Activated CD4-positive, alpha-beta T cell treated with anti-CD3 and anti-CD28 coated beads for 36 hours (primary cell): ENCODE data around the gene TFCP2L1. TPM values are rescaled to one million over a fixed set of nuclear protein-coding genes. Genes with fewer than 3 reads are reported as not detected.

Source experiments
- ATAC-seq: fragments of 200-7000 bp; cut with Tn5 transposase; one replicate; pipeline ENCODE4 v1.10.0; 2021; ENCODE audit warnings: mild to moderate bottlenecking, moderate library complexity
- CTCF ChIA-PET: fragments of 350-600 bp; sonication (Branson Sonifier 250); formaldehyde crosslinking; loops from one replicate; lab custom pipeline; 2021; ENCODE audit warnings: antibody characterized with exemption; lab: Charles Lee
- POLR2A ChIA-PET: fragments of 350-600 bp; sonication (Branson Sonifier 250); formaldehyde crosslinking; loops from one replicate; lab custom pipeline; 2021; ENCODE audit warnings: antibody characterized with exemption, inconsistent platforms; lab: Charles Lee
- DNase-seq: peaks from one replicate; pipeline ENCODE4 v3.0.0-alpha.2; 2020
- H3K27ac Mint-ChIP-seq: one replicate; pipeline ENCODE4 v1.8.0; 2021; ENCODE audit warnings: mixed read lengths
- H3K27me3 Mint-ChIP-seq: one replicate; pipeline ENCODE4 v1.8.0; 2021; ENCODE audit warnings: mixed read lengths
- H3K36me3 Mint-ChIP-seq: one replicate; pipeline ENCODE4 v1.8.0; 2021; ENCODE audit warnings: low read depth, mixed read lengths
- H3K4me1 Mint-ChIP-seq: one replicate; pipeline ENCODE4 v1.8.0; 2021; ENCODE audit warnings: mixed read lengths
- H3K4me3 Mint-ChIP-seq: one replicate; pipeline ENCODE4 v1.8.0; 2021; ENCODE audit warnings: mild to moderate bottlenecking, moderate library complexity, mixed read lengths
- H3K9me3 Mint-ChIP-seq: one replicate; pipeline ENCODE4 v1.8.0; 2021; ENCODE audit warnings: low read depth, mixed read lengths
- intact Hi-C, 2 experiments: fragments of 100-400 bp; cut with DNase I in 1 of 2; cut with micrococcal nuclease in 1 of 2; formaldehyde crosslinking; loops; one replicate each; pipeline versions ENCODE4 v1.14.2 to v1.15.1; 2022 to 2024; cut with DNase I, micrococcal nuclease
- total RNA-seq, 2 experiments: library from RNA; stranded (reverse); gene quantifications; one replicate each; pipeline ENCODE4 v1.2.3, GENCODE V29; 2021

TFCP2L1 gene
- total RNA-seq, 2 experiments from 2014 or later = 0.02 to 0.05 TPM

- no peak overlapping the region for H3K4me3 Mint-ChIP-seq
- H3K9me3 Mint-ChIP-seq = no peaks in the 10 kb centered on the region
- no peak for ATAC-seq
- DNase-seq = no peak
- no peak overlapping the region for H3K27ac Mint-ChIP-seq
- CTCF ChIA-PET = interaction anchor here (0.5 to 0.8 kb wide), 2 partner anchors 63 to 107 kb away, joined by 3 to 6 read pairs; no protein-coding TSS in a partner anchor
- H3K27me3 Mint-ChIP-seq = no peaks in the 10 kb centered on the region
- POLR2A ChIA-PET = no interaction called here
- no peaks in the 10 kb centered on the region for H3K36me3 Mint-ChIP-seq
- intact Hi-C loops = no loop called here
- no peaks in the 10 kb centered on the region for H3K4me1 Mint-ChIP-seq
Measured at GRCh38 chr2:121247534-121247933, 37.5 kb downstream of the TFCP2L1 start.

GRCh38 chr2:121246704-121247255, 38.2 kb downstream of the TFCP2L1 start:
- Mint-ChIP-seq H3K27me3 (no peaks in the 10 kb centered on the region), H3K27ac (no peak overlapping the region), H3K9me3 (no peaks in the 10 kb centered on the region), H3K4me3 (no peak overlapping the region), H3K4me1 (no peaks in the 10 kb centered on the region), H3K36me3 (no peaks in the 10 kb centered on the region)
- intact Hi-C loops = no loop called here
- ATAC-seq = no peak
- ChIA-PET CTCF (no interaction called here), POLR2A (no interaction called here)
- DNase-seq = no peak

DNA sequence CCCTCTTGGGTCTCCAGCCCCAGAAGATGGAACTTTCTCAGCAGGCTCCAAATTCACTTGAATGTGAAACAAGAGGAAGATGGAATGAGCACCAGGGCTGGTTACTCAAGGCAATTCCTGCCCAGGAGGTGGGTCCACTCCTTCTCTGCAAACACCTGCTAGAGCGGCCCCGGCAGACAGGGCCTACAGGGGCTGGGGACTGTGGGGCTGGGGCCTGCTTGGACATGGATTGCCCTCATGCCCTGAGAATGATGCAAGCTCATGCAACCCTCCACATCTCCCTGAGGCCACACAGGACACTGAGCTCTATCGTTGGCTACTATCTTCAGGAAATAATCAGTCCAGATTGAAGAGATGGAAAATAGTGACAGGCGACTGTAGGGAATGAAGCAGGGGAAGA, 39.1 kb downstream of the TFCP2L1 start:
- H3K27me3 Mint-ChIP-seq = no peaks in the 10 kb centered on the region
- intact Hi-C loops = no loop called here
- no peaks in the 10 kb centered on the region for H3K4me1 Mint-ChIP-seq
- H3K9me3 Mint-ChIP-seq = no peaks in the 10 kb centered on the region
- H3K27ac Mint-ChIP-seq = no peak overlapping the region
- ChIA-PET POLR2A (no interaction called here), CTCF (no interaction called here)
- DNase-seq (no peak), ATAC-seq (no peak)
- no peaks in the 10 kb centered on the region for H3K36me3 Mint-ChIP-seq
- H3K4me3 Mint-ChIP-seq = no peak overlapping the region

DNA sequence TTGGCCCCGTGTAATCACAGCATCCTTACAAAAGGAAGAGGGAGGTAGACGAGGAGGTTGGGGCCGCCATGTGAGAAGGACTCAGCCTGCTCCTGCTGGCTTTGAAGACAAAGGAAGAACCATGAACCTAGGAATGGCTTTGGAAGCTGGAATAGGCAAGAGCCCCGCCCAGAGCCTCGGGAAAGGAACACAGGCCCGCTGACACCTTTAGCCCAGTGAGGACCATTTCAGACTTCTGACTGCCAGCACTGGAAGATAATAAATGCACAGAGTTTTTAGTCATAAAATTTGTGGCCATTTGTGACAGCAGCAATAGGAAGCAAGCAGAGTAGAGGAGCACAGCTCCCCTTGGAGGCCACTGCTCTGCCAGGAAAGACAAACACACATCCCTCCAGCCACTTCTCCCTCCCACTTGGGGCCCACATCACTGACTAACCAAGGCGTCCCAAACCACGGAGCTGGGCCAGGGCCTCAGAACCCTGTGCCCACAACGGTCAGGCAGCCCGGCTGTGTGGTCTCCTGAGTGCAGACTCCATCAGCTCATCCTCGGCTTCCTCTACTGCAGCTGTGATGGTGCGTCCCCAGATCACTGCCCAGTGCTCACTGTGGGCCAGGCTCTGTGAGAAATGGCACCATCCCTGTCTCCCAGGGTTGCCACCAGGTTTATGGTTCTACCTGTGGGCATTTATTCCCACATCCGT, 39.7 kb downstream of the TFCP2L1 start:
- ChIA-PET CTCF (no interaction called here), POLR2A (no interaction called here)
- intact Hi-C loops = no loop called here
- no peak overlapping the region for H3K4me3 Mint-ChIP-seq
- H3K4me1 Mint-ChIP-seq = no peaks in the 10 kb centered on the region
- DNase-seq (no peak), ATAC-seq (no peak)
- H3K36me3 Mint-ChIP-seq = no peaks in the 10 kb centered on the region
- H3K27me3 Mint-ChIP-seq = no peaks in the 10 kb centered on the region
- H3K27ac Mint-ChIP-seq = no peak overlapping the region
- no peaks in the 10 kb centered on the region for H3K9me3 Mint-ChIP-seq

DNA sequence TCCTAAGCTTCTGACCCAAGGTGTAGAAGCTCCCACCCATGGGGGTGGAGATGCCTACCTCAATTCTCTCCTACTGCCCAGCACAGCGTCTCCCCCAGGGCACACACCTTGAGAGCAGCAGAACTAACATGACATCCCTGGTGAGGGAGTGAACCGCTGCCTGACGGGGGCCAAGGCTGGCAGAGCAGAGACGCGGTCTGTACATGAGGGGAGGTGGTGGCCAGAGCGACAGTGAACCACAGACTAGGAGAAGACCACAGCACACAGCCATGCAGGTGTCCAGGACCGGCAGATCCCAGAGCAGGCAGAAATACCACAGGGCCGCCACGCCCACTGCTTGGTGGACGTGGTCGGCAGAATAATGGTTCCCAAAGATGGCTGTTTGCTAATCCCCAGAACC, 40.4 kb downstream of the TFCP2L1 start:
- H3K27ac Mint-ChIP-seq = no peak overlapping the region

DNA sequence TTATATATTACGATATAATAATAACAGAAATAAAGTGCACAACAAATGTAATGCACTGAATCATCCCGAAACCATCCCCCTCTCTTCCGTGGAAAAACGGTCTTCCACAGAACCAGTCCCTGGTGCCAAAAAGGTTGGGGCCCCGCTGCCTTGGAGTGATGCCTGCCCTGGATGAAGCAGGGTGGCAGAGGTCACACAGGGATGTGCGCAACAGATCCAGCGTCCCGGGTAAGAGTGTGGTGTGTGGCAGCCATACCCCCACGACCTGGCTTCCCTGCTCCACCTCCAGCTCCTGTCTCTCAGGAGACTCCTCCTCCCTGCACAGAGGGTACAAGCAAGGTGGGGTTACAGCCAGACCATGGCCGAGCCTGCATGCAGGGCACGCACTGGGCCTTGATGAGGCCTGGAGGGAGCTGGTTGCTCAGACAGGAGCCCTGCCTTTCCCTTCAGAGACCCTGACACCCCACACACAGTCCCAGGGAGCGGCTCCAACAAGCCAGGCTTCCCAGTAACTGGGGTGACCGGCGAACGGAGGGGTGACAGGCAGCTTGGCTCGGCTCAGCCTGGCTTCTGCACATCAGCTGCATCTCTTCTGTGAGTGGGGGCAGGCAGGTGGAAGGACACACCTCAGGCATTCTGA, 41.1 kb downstream of the TFCP2L1 start:
- no peaks in the 10 kb centered on the region for H3K27me3 Mint-ChIP-seq
- no peak for DNase-seq
- H3K27ac Mint-ChIP-seq = no peak overlapping the region

More for the DNA sequence above, 40.4 kb downstream of the TFCP2L1 start:
- H3K9me3 Mint-ChIP-seq = no peaks in the 10 kb centered on the region
- ATAC-seq (no peak), DNase-seq (no peak)
- H3K36me3 Mint-ChIP-seq = no peaks in the 10 kb centered on the region
- H3K4me1 Mint-ChIP-seq = no peaks in the 10 kb centered on the region
- no peak overlapping the region for H3K4me3 Mint-ChIP-seq
- intact Hi-C loops = no loop called here
- POLR2A ChIA-PET = no interaction called here
- CTCF ChIA-PET = no interaction called here
- H3K27me3 Mint-ChIP-seq = no peaks in the 10 kb centered on the region

GRCh38 chr2:121242976-121243375, 42.0 kb downstream of the TFCP2L1 start:
- CTCF ChIA-PET = interaction anchor here (0.7 kb wide), 1 partner anchor 99 kb away, joined by 4 read pairs; no protein-coding TSS in a partner anchor

More for the DNA sequence above, 41.1 kb downstream of the TFCP2L1 start:
- ChIA-PET CTCF (no interaction called here), POLR2A (no interaction called here)
- no peaks in the 10 kb centered on the region for H3K36me3 Mint-ChIP-seq
- no peak overlapping the region for H3K4me3 Mint-ChIP-seq
- no peaks in the 10 kb centered on the region for H3K9me3 Mint-ChIP-seq
- no peak for ATAC-seq
- H3K4me1 Mint-ChIP-seq = no peaks in the 10 kb centered on the region
- intact Hi-C loops = no loop called here

DNA sequence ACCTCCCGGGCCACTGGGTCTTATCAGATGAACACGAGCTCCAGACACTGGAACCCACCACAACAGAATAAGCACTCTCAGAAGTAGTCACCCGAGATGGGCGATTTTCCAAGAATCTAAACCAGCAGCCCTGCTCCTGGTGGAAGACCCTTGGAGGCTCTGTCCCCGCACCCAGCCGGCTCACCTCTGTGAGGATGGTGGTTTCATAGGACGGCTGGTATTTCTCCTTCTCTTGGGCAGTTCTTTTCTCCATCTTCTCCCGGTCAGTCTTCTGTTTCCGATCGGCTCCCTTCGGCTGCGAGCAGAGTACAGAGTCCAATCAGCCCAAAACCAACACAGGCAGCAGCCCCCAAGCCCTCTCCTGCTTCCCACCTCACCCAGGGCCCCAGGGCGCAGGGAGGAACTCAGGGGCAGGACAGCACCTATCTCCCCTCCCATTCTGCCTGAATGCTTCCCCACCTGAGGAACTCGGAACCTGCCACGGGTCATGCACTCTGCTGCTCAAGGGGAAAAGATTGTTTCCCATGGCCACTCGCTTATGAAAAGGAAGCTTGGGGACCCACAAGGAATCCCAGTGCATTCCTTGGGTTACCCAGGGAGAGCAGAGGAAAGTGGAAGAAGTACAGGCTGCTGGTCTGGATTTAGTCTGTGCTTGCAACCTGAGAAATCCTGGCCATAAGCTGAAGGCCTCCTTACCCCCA, 42.7 kb downstream of the TFCP2L1 start:
- intact Hi-C loops = no loop called here
- ChIA-PET POLR2A (no interaction called here), CTCF (interaction anchor here (0.7 kb wide), 1 partner anchor 98 kb away, joined by 4 read pairs; no protein-coding TSS in a partner anchor)
- Mint-ChIP-seq H3K36me3 (no peaks in the 10 kb centered on the region), H3K27me3 (no peaks in the 10 kb centered on the region), H3K9me3 (no peaks in the 10 kb centered on the region), H3K4me3 (no peak overlapping the region), H3K27ac (no peak overlapping the region), H3K4me1 (no peaks in the 10 kb centered on the region)
- ATAC-seq (no peak), DNase-seq (no peak)

More at GRCh38 chr2:121242976-121243375, 42.0 kb downstream of the TFCP2L1 start:
- Mint-ChIP-seq H3K27ac (no peak overlapping the region), H3K4me1 (no peaks in the 10 kb centered on the region), H3K36me3 (no peaks in the 10 kb centered on the region), H3K4me3 (no peak overlapping the region), H3K9me3 (no peaks in the 10 kb centered on the region), H3K27me3 (no peaks in the 10 kb centered on the region)
- POLR2A ChIA-PET = no interaction called here
- intact Hi-C loops = no loop called here
- ATAC-seq (no peak), DNase-seq (no peak)

DNA sequence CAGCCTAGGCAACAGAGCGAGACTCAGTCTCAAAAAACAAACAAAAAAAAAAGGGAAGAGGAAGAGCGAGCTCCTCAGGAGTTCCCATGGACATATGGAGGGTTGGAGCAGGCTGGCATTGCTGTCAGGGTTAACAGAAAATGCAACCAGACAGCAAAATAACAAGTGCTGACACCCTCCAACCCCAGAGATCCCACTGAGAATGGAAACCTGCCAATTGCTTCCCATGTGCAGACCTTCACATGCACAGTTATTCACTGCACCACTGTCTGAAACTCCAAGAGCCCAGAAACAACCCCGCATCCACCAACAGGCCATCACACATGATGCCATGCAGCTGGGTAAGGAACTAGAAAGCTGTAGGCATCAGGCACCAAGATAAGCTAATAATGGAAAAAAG, 43.5 kb downstream of the TFCP2L1 start:
- CTCF ChIA-PET = no interaction called here
- ATAC-seq = no peak
- no peaks in the 10 kb centered on the region for H3K27me3 Mint-ChIP-seq

DNA sequence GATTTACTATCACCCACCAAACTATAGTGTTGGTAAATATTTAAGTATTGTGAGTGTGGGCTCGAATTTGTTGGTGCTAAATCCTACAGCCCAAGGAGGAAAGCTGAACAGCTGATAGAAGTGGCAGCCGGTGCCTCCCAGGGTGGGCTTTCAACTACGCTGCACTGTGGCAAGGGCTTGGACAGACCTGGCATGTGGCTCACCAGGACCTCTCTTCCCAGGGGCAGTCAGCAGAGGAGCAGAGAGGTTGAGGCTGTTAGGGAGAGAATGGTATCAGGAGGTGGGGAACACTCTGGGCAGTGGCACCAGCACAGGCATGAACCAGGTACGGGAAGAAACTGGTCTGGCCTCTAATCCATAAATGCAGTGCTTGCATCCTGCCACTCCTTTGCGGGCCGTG, 44.6 kb downstream of the TFCP2L1 start:
- POLR2A ChIA-PET = no interaction called here
- DNase-seq (no peak), ATAC-seq (no peak)
- Mint-ChIP-seq H3K4me3 (no peak overlapping the region), H3K4me1 (no peaks in the 10 kb centered on the region), H3K27ac (no peak overlapping the region), H3K9me3 (no peaks in the 10 kb centered on the region), H3K36me3 (no peaks in the 10 kb centered on the region), H3K27me3 (no peaks in the 10 kb centered on the region)
- CTCF ChIA-PET = no interaction called here
- intact Hi-C loops = no loop called here

More for the DNA sequence above, 43.5 kb downstream of the TFCP2L1 start:
- intact Hi-C loops = no loop called here
- Mint-ChIP-seq H3K4me1 (no peaks in the 10 kb centered on the region), H3K4me3 (no peak overlapping the region), H3K9me3 (no peaks in the 10 kb centered on the region), H3K27ac (no peak overlapping the region), H3K36me3 (no peaks in the 10 kb centered on the region)
- DNase-seq = no peak
- POLR2A ChIA-PET = no interaction called here

GRCh38 chr2:121239969-121240368, 45.0 kb downstream of the TFCP2L1 start:
- no peaks in the 10 kb centered on the region for H3K27me3 Mint-ChIP-seq
- H3K4me3 Mint-ChIP-seq = no peak overlapping the region
- no peak overlapping the region for H3K27ac Mint-ChIP-seq
- ChIA-PET POLR2A (no interaction called here), CTCF (no interaction called here)
- ATAC-seq = no peak
- intact Hi-C loops = no loop called here
- no peaks in the 10 kb centered on the region for H3K9me3 Mint-ChIP-seq
- H3K4me1 Mint-ChIP-seq = no peaks in the 10 kb centered on the region
- no peak for DNase-seq
- no peaks in the 10 kb centered on the region for H3K36me3 Mint-ChIP-seq
